Upper lobe of right lung (tissue), 1 donor: ENCODE data around the gene CAMKMT. TPM values are rescaled to one million over a fixed set of nuclear protein-coding genes. Genes with fewer than 3 reads are reported as not detected.

Experiments
- ATAC-seq: fragments of 200-7000 bp; cut with Tn5 transposase; one replicate; pipeline ENCODE4 v1.9.1; 2020; ENCODE audit warnings: mild to moderate bottlenecking, moderate library complexity
- DNase-seq: peaks from one replicate; pipeline ENCODE4 v3.0.0-alpha.2; 2020
- H3K27ac ChIP-seq: fragments of 200-600 bp; one replicate; pipeline ENCODE4 v1.8.0; 2022
- H3K27me3 ChIP-seq: fragments of 200-600 bp; one replicate; pipeline ENCODE4 v1.8.0; 2022; ENCODE audit warnings: mild to moderate bottlenecking
- H3K36me3 ChIP-seq: fragments of 200-600 bp; one replicate; pipeline ENCODE4 v1.8.0; 2022
- H3K4me1 ChIP-seq: fragments of 200-600 bp; one replicate; pipeline ENCODE4 v1.8.0; 2022
- H3K4me3 ChIP-seq: fragments of 200-600 bp; one replicate; pipeline ENCODE4 v1.8.0; 2022; ENCODE audit warnings: mild to moderate bottlenecking
- H3K9me3 ChIP-seq: fragments of 200-600 bp; one replicate; pipeline ENCODE4 v1.8.0; 2022
- CTCF ChIP-seq: fragments of 200-600 bp; IDR thresholded peaks from one replicate; pipeline ENCODE4 v1.8.0; 2022; ENCODE audit warnings: antibody characterized with exemption
- intact Hi-C: fragments of 100-400 bp; cut with DNase I; formaldehyde crosslinking; loops from one replicate; pipeline ENCODE4 v1.11.0; 2022
- total RNA-seq: library from RNA; stranded (reverse); fragmentation: NEBNext Ultra II Directional; extraction: Animal tissue kit (Norgen Biotek cat#: 25700); gene quantifications from one replicate; pipeline ENCODE4 v1.2.1, GENCODE V29; 2021
- donor health status: DM: no; HTN: yes; CAD: no; lungs with severe emphysema.

Gene CAMKMT
- total RNA-seq, 1 donor from 2014 or later, result 10.5 TPM

- Histone ChIP-seq H3K27me3 (no peaks in the 10 kb centered on the region), H3K9me3 (no peaks in the 10 kb centered on the region), H3K4me3 (no peak overlapping the region), H3K27ac (no peak overlapping the region), H3K4me1 (no peaks in the 10 kb centered on the region), H3K36me3 (no peaks in the 10 kb centered on the region)
- no peak for ATAC-seq
- no peak for DNase-seq
- intact Hi-C loops, result no loop called here
- no peak for TF ChIP-seq CTCF
Observed at GRCh38 chr2:44596537-44597320, 235.0 kb downstream of the CAMKMT start.

GRCh38 chr2:44598330-44599119 is 236.8 kb downstream of the CAMKMT start:
- TF ChIP-seq CTCF, result no peak
- H3K9me3 ChIP-seq, result no peaks in the 10 kb centered on the region
- no peak overlapping the region for H3K27ac ChIP-seq
- ATAC-seq (no peak), DNase-seq (no peak)
- intact Hi-C loops, result no loop called here
- H3K4me3 ChIP-seq, result no peak overlapping the region
- no peaks in the 10 kb centered on the region for H3K36me3 ChIP-seq
- no peaks in the 10 kb centered on the region for H3K27me3 ChIP-seq
- H3K4me1 ChIP-seq, result no peaks in the 10 kb centered on the region

- Histone ChIP-seq H3K27ac (no peak overlapping the region), H3K4me1 (no peaks in the 10 kb centered on the region), H3K36me3 (no peaks in the 10 kb centered on the region), H3K4me3 (no peak overlapping the region), H3K9me3 (no peaks in the 10 kb centered on the region), H3K27me3 (no peaks in the 10 kb centered on the region)
- ATAC-seq (no peak), DNase-seq (no peak)
- intact Hi-C loops, result no loop called here
- TF ChIP-seq CTCF, result no peak
Observed at GRCh38 chr2:44599130-44599529, 237.4 kb downstream of the CAMKMT start.

- Histone ChIP-seq H3K36me3 (no peaks in the 10 kb centered on the region), H3K4me1 (no peaks in the 10 kb centered on the region), H3K27ac (no peak overlapping the region), H3K4me3 (no peak overlapping the region), H3K9me3 (no peaks in the 10 kb centered on the region), H3K27me3 (no peaks in the 10 kb centered on the region)
- no peak for TF ChIP-seq CTCF
- intact Hi-C loops, result no loop called here
- DNase-seq (no peak), ATAC-seq (no peak)
Observed at GRCh38 chr2:44602446-44602845, 240.7 kb downstream of the CAMKMT start.

GRCh38 chr2:44605511-44605910 is 243.8 kb downstream of the CAMKMT start:
- no peak overlapping the region for H3K4me3 ChIP-seq
- no peaks in the 10 kb centered on the region for H3K27me3 ChIP-seq
- no peaks in the 10 kb centered on the region for H3K9me3 ChIP-seq
- H3K27ac ChIP-seq, result no peak overlapping the region
- ATAC-seq (no peak), DNase-seq (no peak)
- H3K4me1 ChIP-seq, result no peaks in the 10 kb centered on the region
- no peaks in the 10 kb centered on the region for H3K36me3 ChIP-seq
- TF ChIP-seq CTCF, result no peak
- intact Hi-C loops, result no loop called here
